ENCODE data around the gene VAMP2. TPM values are rescaled to one million over a fixed set of nuclear protein-coding genes. Genes with fewer than 3 reads are reported as not detected.

VAMP2 gene
- total RNA-seq, 1 donor from 2014 or later, result 117 TPM

- Mint-ChIP-seq H3K4me1 (ENCODE audit: low read depth, unreplicated experiment) (peaks cover 19% of the 10 kb centered on the region), H3K9me3 (ENCODE audit: unreplicated experiment) (peaks cover 21% of the 10 kb centered on the region), H3K27me3 (ENCODE audit: unreplicated experiment) (peaks cover 13% of the 10 kb centered on the region), H3K4me3 (ENCODE audit: unreplicated experiment) (no peak overlapping the region), H3K27ac (ENCODE audit: unreplicated experiment) (no peak overlapping the region), H3K36me3 (ENCODE audit: unreplicated experiment) (no peaks in the 10 kb centered on the region)
- TF ChIP-seq, protein P1, sequence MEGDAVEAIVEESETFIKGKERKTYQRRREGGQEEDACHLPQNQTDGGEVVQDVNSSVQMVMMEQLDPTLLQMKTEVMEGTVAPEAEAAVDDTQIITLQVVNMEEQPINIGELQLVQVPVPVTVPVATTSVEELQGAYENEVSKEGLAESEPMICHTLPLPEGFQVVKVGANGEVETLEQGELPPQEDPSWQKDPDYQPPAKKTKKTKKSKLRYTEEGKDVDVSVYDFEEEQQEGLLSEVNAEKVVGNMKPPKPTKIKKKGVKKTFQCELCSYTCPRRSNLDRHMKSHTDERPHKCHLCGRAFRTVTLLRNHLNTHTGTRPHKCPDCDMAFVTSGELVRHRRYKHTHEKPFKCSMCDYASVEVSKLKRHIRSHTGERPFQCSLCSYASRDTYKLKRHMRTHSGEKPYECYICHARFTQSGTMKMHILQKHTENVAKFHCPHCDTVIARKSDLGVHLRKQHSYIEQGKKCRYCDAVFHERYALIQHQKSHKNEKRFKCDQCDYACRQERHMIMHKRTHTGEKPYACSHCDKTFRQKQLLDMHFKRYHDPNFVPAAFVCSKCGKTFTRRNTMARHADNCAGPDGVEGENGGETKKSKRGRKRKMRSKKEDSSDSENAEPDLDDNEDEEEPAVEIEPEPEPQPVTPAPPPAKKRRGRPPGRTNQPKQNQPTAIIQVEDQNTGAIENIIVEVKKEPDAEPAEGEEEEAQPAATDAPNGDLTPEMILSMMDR (IDR thresholded peaks at IDR 0.05; ENCODE audit: partially characterized antibody, unreplicated experiment), result no peak
- no peak for DNase-seq
These were observed 12.3 kb downstream of the VAMP2 start for GRCh38 chr17:8150194-8151119.

DNA sequence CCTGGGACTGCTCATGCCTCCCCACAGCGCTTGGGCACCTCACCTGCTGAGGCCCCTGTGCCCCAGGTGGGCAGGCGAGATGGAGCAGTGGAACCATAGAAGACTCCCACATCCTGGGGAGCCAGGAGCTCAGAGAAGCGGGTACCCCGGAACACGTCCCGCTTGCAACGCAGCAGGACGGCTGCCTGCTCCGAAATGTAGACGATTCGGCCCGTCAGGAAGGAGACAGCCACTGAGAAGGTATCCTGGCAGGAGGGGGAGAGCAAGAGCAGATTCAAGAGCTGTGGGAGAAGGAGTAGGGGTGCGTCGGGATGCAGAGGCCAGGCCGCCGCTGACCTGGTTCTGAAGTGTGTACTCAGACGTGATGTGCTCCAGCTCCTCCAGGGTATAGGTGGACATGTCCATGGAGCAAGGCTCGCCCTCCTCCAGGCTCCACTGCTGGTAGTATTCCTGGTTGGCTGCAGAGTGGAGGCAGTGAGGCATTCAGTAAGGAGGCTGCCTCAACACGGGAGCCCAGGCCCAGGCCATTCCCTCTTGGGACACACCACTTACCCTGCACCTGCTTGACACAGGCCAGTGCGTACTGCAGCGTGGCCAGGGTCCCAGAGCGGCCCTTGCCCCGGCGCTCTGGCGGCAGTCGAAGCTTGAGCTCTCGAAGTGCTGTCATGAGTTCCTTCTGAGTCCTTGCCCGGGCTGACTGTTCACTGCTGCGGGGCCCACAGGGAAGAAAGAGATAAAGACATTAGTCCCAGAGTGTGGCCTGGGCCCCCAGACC, 13.1 kb downstream of the VAMP2 start:
- H3K4me1 Mint-ChIP-seq (ENCODE audit: low read depth, unreplicated experiment), result peaks cover 13% of the 10 kb centered on the region
- H3K9me3 Mint-ChIP-seq (ENCODE audit: unreplicated experiment), result peaks cover 21% of the 10 kb centered on the region
- TF ChIP-seq, protein P1 (IDR thresholded peaks at IDR 0.05; ENCODE audit: partially characterized antibody, unreplicated experiment), result no peak
- no peak overlapping the region for H3K27ac Mint-ChIP-seq (ENCODE audit: unreplicated experiment)
- H3K27me3 Mint-ChIP-seq (ENCODE audit: unreplicated experiment), result peaks cover 11% of the 10 kb centered on the region
- no peak overlapping the region for H3K4me3 Mint-ChIP-seq (ENCODE audit: unreplicated experiment)
- no peak for DNase-seq
- H3K36me3 Mint-ChIP-seq (ENCODE audit: unreplicated experiment), result no peaks in the 10 kb centered on the region

GRCh38 chr17:8148560-8148959, 14.2 kb downstream of the VAMP2 start:
- Mint-ChIP-seq H3K4me1 (ENCODE audit: low read depth, unreplicated experiment) (peaks cover 7% of the 10 kb centered on the region), H3K27me3 (ENCODE audit: unreplicated experiment) (peaks cover 7% of the 10 kb centered on the region), H3K4me3 (ENCODE audit: unreplicated experiment) (no peak overlapping the region), H3K9me3 (ENCODE audit: unreplicated experiment) (peaks cover 20% of the 10 kb centered on the region), H3K36me3 (ENCODE audit: unreplicated experiment) (no peaks in the 10 kb centered on the region), H3K27ac (ENCODE audit: unreplicated experiment) (no peak overlapping the region)
- DNase-seq, result no peak
- TF ChIP-seq, protein P1 (IDR thresholded peaks at IDR 0.05; ENCODE audit: partially characterized antibody, unreplicated experiment), result no peak

GRCh38 chr17:8147805-8148404, 14.8 kb downstream of the VAMP2 start:
- peaks cover 1% of the 10 kb centered on the region for H3K4me1 Mint-ChIP-seq (ENCODE audit: low read depth, unreplicated experiment)
- no peaks in the 10 kb centered on the region for H3K36me3 Mint-ChIP-seq (ENCODE audit: unreplicated experiment)
- H3K9me3 Mint-ChIP-seq (ENCODE audit: unreplicated experiment), result peaks cover 13% of the 10 kb centered on the region
- H3K27me3 Mint-ChIP-seq (ENCODE audit: unreplicated experiment), result peaks cover 1% of the 10 kb centered on the region
- peak overlapping the region; percentile 42 for H3K4me3 Mint-ChIP-seq (ENCODE audit: unreplicated experiment)
- TF ChIP-seq, protein P1 (IDR thresholded peaks at IDR 0.05; ENCODE audit: partially characterized antibody, unreplicated experiment), result no peak
- DNase-seq, result no peak
- no peak overlapping the region for H3K27ac Mint-ChIP-seq (ENCODE audit: unreplicated experiment)
